H9 (cell line): ENCODE data around the gene ESPL1. TPM values are rescaled to one million over a fixed set of nuclear protein-coding genes. Genes with fewer than 3 reads are reported as not detected.

Experiments
- DNase-seq: peaks from one replicate; pipeline ENCODE4 v3.0.0-alpha.2; 2017
- H2AFZ ChIP-seq: one replicate; pipeline ENCODE4 v1.6.1; 2013; ENCODE audit warnings: mild to moderate bottlenecking, low read length, control low read depth, moderate library complexity
- H2AK5ac ChIP-seq: 2 replicates; pipeline ENCODE4 v1.6.1; 2013; ENCODE audit warnings: low read length, control low read depth, mixed read lengths; ENCODE audit not compliant: insufficient read length
- H2BK120ac ChIP-seq: one replicate; pipeline ENCODE4 v1.6.1; 2013; ENCODE audit warnings: low read depth, mild to moderate bottlenecking, low read length, control low read depth, inconsistent platforms; ENCODE audit not compliant: poor library complexity, severe bottlenecking
- H2BK12ac ChIP-seq: 2 replicates; pipeline ENCODE4 v1.6.1; 2013; ENCODE audit warnings: low read length, control low read depth, mixed read lengths, low read depth; ENCODE audit not compliant: insufficient read length
- H2BK15ac ChIP-seq: 2 replicates; pipeline ENCODE4 v1.6.1; 2013; ENCODE audit warnings: low read depth, low read length, control low read depth
- H2BK20ac ChIP-seq: one replicate; pipeline ENCODE4 v1.6.1; 2013; ENCODE audit warnings: low read depth, mild to moderate bottlenecking, low read length, control low read depth, inconsistent platforms; ENCODE audit not compliant: poor library complexity, severe bottlenecking
- H2BK5ac ChIP-seq: 2 replicates; pipeline ENCODE4 v1.6.1; 2013; ENCODE audit warnings: low read length, control low read depth, mixed read lengths; ENCODE audit not compliant: insufficient read length
- H3K14ac ChIP-seq: 2 replicates; pipeline ENCODE4 v1.6.1; 2013; ENCODE audit warnings: low read length, control low read depth; ENCODE audit not compliant: insufficient read depth
- H3K18ac ChIP-seq: 2 replicates; pipeline ENCODE4 v1.6.1; 2013; ENCODE audit warnings: low read depth, mild to moderate bottlenecking, mixed read lengths, low read length, control low read depth; ENCODE audit not compliant: insufficient read length
- H3K23ac ChIP-seq: 2 replicates; pipeline ENCODE4 v1.6.1; 2013; ENCODE audit warnings: low read length, control low read depth, mixed read lengths, low read depth; ENCODE audit not compliant: insufficient read length
- H3K23me2 ChIP-seq: 2 replicates; pipeline ENCODE4 v1.6.1; 2013; ENCODE audit warnings: low read depth, mild to moderate bottlenecking, mixed read lengths, low read length, control low read depth; ENCODE audit not compliant: insufficient read length, poor library complexity, severe bottlenecking
- H3K27ac ChIP-seq: 2 replicates; pipeline ENCODE4 v1.5.1; 2013; ENCODE audit warnings: low read length, control low read depth, mixed read lengths, low read depth; ENCODE audit not compliant: insufficient read length
- H3K27me3 ChIP-seq: 2 replicates; pipeline ENCODE4 v1.6.1; 2013; ENCODE audit warnings: low read length, control low read depth, inconsistent platforms; ENCODE audit not compliant: insufficient read depth
- H3K4ac ChIP-seq: 2 replicates; pipeline ENCODE4 v1.6.1; 2013; ENCODE audit warnings: low read depth, mild to moderate bottlenecking, control low read depth, inconsistent platforms, low read length, moderate library complexity
- H3K4me1 ChIP-seq: 2 replicates; pipeline ENCODE4 v1.6.1; 2013; ENCODE audit warnings: low read length, control low read depth, inconsistent platforms; ENCODE audit not compliant: insufficient read depth
- H3K4me2 ChIP-seq: 2 replicates; pipeline ENCODE4 v1.6.1; 2013; ENCODE audit warnings: low read length, control low read depth, mixed read lengths; ENCODE audit not compliant: insufficient read length, insufficient read depth
- H3K56ac ChIP-seq: 2 replicates; pipeline ENCODE4 v1.6.1; 2013; ENCODE audit warnings: low read depth, mild to moderate bottlenecking, mixed read lengths, low read length, control low read depth; ENCODE audit not compliant: insufficient read length
- H3K79me1 ChIP-seq: 2 replicates; pipeline ENCODE4 v1.6.1; 2013; ENCODE audit warnings: low read depth, mild to moderate bottlenecking, moderate library complexity, low read length, control low read depth, inconsistent platforms; ENCODE audit not compliant: insufficient read depth, poor library complexity, severe bottlenecking
- H3K79me2 ChIP-seq: 2 replicates; pipeline ENCODE4 v1.6.1; 2013; ENCODE audit warnings: low read length, control low read depth, inconsistent platforms; ENCODE audit not compliant: insufficient read depth
- H3K9ac ChIP-seq: 2 replicates; pipeline ENCODE4 v1.6.1; 2013; ENCODE audit warnings: low read length, control low read depth, mixed read lengths; ENCODE audit not compliant: insufficient read length; ENCODE audit errors: extremely low read depth
- H3K9me3 ChIP-seq: one replicate; pipeline ENCODE4 v1.6.1; 2013; ENCODE audit warnings: low read depth, low read length, inconsistent platforms; ENCODE audit not compliant: control insufficient read depth
- H3T11ph ChIP-seq: one replicate; pipeline ENCODE4 v1.6.1; 2013; ENCODE audit warnings: mild to moderate bottlenecking, low read length, control low read depth, inconsistent platforms
- H4K20me1 ChIP-seq: one replicate; pipeline ENCODE4 v1.6.1; 2013; ENCODE audit not compliant: control insufficient read depth, insufficient read length, insufficient read depth
- H4K5ac ChIP-seq: 2 replicates; pipeline ENCODE4 v1.6.1; 2013; ENCODE audit warnings: low read depth, mild to moderate bottlenecking, mixed read lengths, low read length, control low read depth; ENCODE audit not compliant: insufficient read length
- H4K8ac ChIP-seq: replicated peaks from 2 replicates; pipeline ENCODE4 v1.6.1; 2013; ENCODE audit warnings: low read length, control low read depth, mixed read lengths, low read depth; ENCODE audit not compliant: insufficient read length
- H4K91ac ChIP-seq: 2 replicates; pipeline ENCODE4 v1.6.1; 2013; ENCODE audit warnings: low read depth, mild to moderate bottlenecking, moderate library complexity, mixed read lengths, low read length, control low read depth; ENCODE audit not compliant: insufficient read length
- H3K27ac Mint-ChIP-seq, 3 experiments: 2 replicates in 2 of 3; 3 replicates in 1 of 3; pipeline ENCODE4 v1.8.0; 2020 to 2021; ENCODE audit warnings: mixed read lengths in 3 of 3, mild to moderate bottlenecking in 1 of 3, moderate library complexity in 1 of 3
- H3K27me3 Mint-ChIP-seq: 2 replicates; pipeline ENCODE4 v1.8.0; 2021; ENCODE audit warnings: low read depth, mild to moderate bottlenecking, moderate library complexity, mixed read lengths
- H3K36me3 Mint-ChIP-seq, 3 experiments: 2 replicates in 2 of 3; 3 replicates in 1 of 3; pipeline ENCODE4 v1.8.0; 2020 to 2021; ENCODE audit warnings: low read depth in 3 of 3, mixed read lengths in 3 of 3; ENCODE audit not compliant: insufficient read depth in 1 of 3
- H3K4me1 Mint-ChIP-seq, 2 experiments: 2 replicates each; pipeline ENCODE4 v1.8.0; 2020; ENCODE audit warnings: mixed read lengths in 2 of 2
- H3K4me3 Mint-ChIP-seq, 2 experiments: 2 replicates in 1 of 2; 3 replicates in 1 of 2; pipeline ENCODE4 v1.8.0; 2020 to 2021; ENCODE audit warnings: mild to moderate bottlenecking in 2 of 2, mixed read lengths in 2 of 2, moderate library complexity in 1 of 2
- H3K9me3 Mint-ChIP-seq, 2 experiments: 2 replicates in 1 of 2; 3 replicates in 1 of 2; pipeline ENCODE4 v1.8.0; 2020; ENCODE audit warnings: mild to moderate bottlenecking in 2 of 2, mixed read lengths in 2 of 2, moderate library complexity in 1 of 2
- CTCF ChIP-seq: fragments of 200-600 bp; sonication (generic); conservative IDR thresholded peaks from 3 replicates; pipeline ENCODE4 v1.8.0; 2021; ENCODE audit warnings: antibody characterized with exemption, mild to moderate bottlenecking
- WGBS: extraction: QIAGEN DNeasy Blood & Tissue Kit; methylation state at CpG from one replicate; pipeline ENCODE4 v1.1.7; 2013; ENCODE audit warnings: missing lambda C conversion rate, low lambda C conversion rate, mixed read lengths; ENCODE audit not compliant: insufficient read length; ENCODE audit errors: extremely low coverage; 5-methylcytosine and 5-hydroxymethylcytosine counted together
- total RNA-seq: library from RNA; stranded (reverse); gene quantifications from 2 replicates; pipeline ENCODE4 v1.2.1, GENCODE V29; 2021

ESPL1 gene
- total RNA-seq, 1 experiment from 2014 or later, result 43.2 TPM

- no peak overlapping the region for H3T11ph ChIP-seq
- no peaks in the 10 kb centered on the region for H4K20me1 ChIP-seq
- H3K27me3 Mint-ChIP-seq, result peaks cover 4% of the 10 kb centered on the region
- no peaks in the 10 kb centered on the region for H3K9me3 ChIP-seq
- no peaks in the 10 kb centered on the region for H3K27me3 ChIP-seq
- no peak overlapping the region for H3K4me2 ChIP-seq
- H3K4me3 Mint-ChIP-seq, result peak overlapping the region in 1 of 2 experiments; percentile 61; a peak in 3 of 5 replicates
- no peak overlapping the region for H3K23ac ChIP-seq
- no peak overlapping the region for H2AK5ac ChIP-seq
- WGBS, result no CpG with 5 or more reads among the region's 10 CpGs
- H3K18ac ChIP-seq, result no peak overlapping the region
- H2BK5ac ChIP-seq, result no peak overlapping the region
- peak overlapping the region; percentile 2 to 53 (median 13); a peak in 6 of 7 replicates for H3K27ac Mint-ChIP-seq
- no peak overlapping the region for H4K8ac ChIP-seq
- no peaks in the 10 kb centered on the region for H3K79me1 ChIP-seq
- peak; percentile 55 for DNase-seq
- H3K4me1 Mint-ChIP-seq, result peaks cover 75 to 77% of the 10 kb centered on the region in 2 experiments
- H4K5ac ChIP-seq, result no peak overlapping the region
- TF ChIP-seq CTCF, result no peak
- H3K27ac ChIP-seq, result no peak overlapping the region
- H3K14ac ChIP-seq, result no peak overlapping the region
- H2AFZ ChIP-seq, result no peak overlapping the region
- no peak overlapping the region for H2BK15ac ChIP-seq
- peaks cover 28% of the 10 kb centered on the region; the same call in 1 of the 2 replicates for H3K4me1 ChIP-seq
- H3K9me3 Mint-ChIP-seq, result no peaks in the 10 kb centered on the region
- no peak overlapping the region for H3K9ac ChIP-seq
- H2BK20ac ChIP-seq, result no peak overlapping the region
- no peaks in the 10 kb centered on the region for H3K79me2 ChIP-seq
- H4K91ac ChIP-seq, result no peak overlapping the region
- H3K56ac ChIP-seq, result no peak overlapping the region
- no peak overlapping the region for H3K4ac ChIP-seq
- no peak overlapping the region for H2BK120ac ChIP-seq
- no peak overlapping the region for H2BK12ac ChIP-seq
- H3K36me3 Mint-ChIP-seq, result peaks cover 8 to 17% (median 13%) of the 10 kb centered on the region in 3 experiments; a peak in 6 of 7 replicates
- H3K23me2 ChIP-seq, result peaks cover 6% of the 10 kb centered on the region
Measured at GRCh38 chr12:53225635-53226424, 42.3 kb upstream of the ESPL1 start.
